B cell (primary cell): ENCODE results near the gene PTGES3L. TPM values are rescaled to one million over a fixed set of nuclear protein-coding genes. Genes with fewer than 3 reads are reported as not detected.
"Not testable (repeated sequence)": the region's sequence is repeated elsewhere in the genome, so short reads cannot be mapped to it uniquely, and the experiment has no call there.

Source experiments
- ATAC-seq: fragments of 200-7000 bp; cut with Tn5 transposase; one replicate; pipeline ENCODE4 v1.10.0; 2021; ENCODE audit warnings: low read depth, mild to moderate bottlenecking, moderate number of reproducible peaks, moderate library complexity
- CTCF ChIA-PET: fragments of 350-600 bp; sonication (Branson Sonifier 250); formaldehyde crosslinking; loops from one replicate; lab custom pipeline; 2021; ENCODE audit warnings: antibody characterized with exemption, inconsistent platforms; lab: Charles Lee
- POLR2A ChIA-PET: fragments of 350-600 bp; sonication (Branson Sonifier 250); formaldehyde crosslinking; loops from one replicate; lab custom pipeline; 2021; ENCODE audit warnings: antibody characterized with exemption; lab: Charles Lee
- DNase-seq: peaks from one replicate; pipeline ENCODE4 v3.0.0; 2013
- H2AFZ ChIP-seq: 2 replicates; pipeline ENCODE4 v1.6.1; 2012; ENCODE audit warnings: mild to moderate bottlenecking, low read depth, low read length; ENCODE audit not compliant: insufficient read depth, poor library complexity, severe bottlenecking
- H3K27ac ChIP-seq, 2 donors: 1 replicate in 1 of 2; 2 replicates in 1 of 2; pipeline ENCODE4 v1.5.1; 2012 to 2013; ENCODE audit warnings: low read length in 2 of 2, mild to moderate bottlenecking in 2 of 2, moderate library complexity in 1 of 2
- H3K27me3 ChIP-seq, 4 experiments: fragments of 200-600 bp in 1 of 4; sonication (generic) in 1 of 4; replicated peaks in 1 of 4; 1 replicate in 2 of 4; 2 replicates in 2 of 4; pipeline versions ENCODE4 v1.6.1 to v1.7.0; 2013 to 2016; ENCODE audit warnings: low read length in 3 of 4, mild to moderate bottlenecking in 2 of 4, mixed read lengths in 1 of 4, moderate library complexity in 1 of 4; ENCODE audit not compliant: insufficient read depth in 4 of 4, control insufficient read depth in 3 of 4; ENCODE audit errors: control extremely low read depth in 1 of 4
- H3K36me3 ChIP-seq, 2 experiments: replicated peaks in 1 of 2; 1 replicate in 1 of 2; 2 replicates in 1 of 2; pipeline versions ENCODE4 v1.6.1 to v1.7.1; 2013; ENCODE audit warnings: low read length in 1 of 2; ENCODE audit not compliant: insufficient read depth in 2 of 2, control insufficient read depth in 1 of 2; ENCODE audit errors: control extremely low read depth in 1 of 2, extremely low read depth in 1 of 2
- H3K4me1 ChIP-seq, 2 donors: fragments of 200-600 bp in 1 of 2; sonication (generic) in 1 of 2; 1 replicate in 1 of 2; 2 replicates in 1 of 2; pipeline versions ENCODE4 v1.5.1 to v1.6.1; 2013 to 2017; ENCODE audit warnings: low read length in 2 of 2; ENCODE audit not compliant: control insufficient read depth in 2 of 2, insufficient read depth in 2 of 2
- H3K4me2 ChIP-seq: replicated peaks from 2 replicates; pipeline ENCODE3; 2012; ENCODE audit warnings: mild to moderate bottlenecking, low read depth, low read length; ENCODE audit not compliant: poor library complexity, severe bottlenecking
- H3K4me3 ChIP-seq, 5 experiments: fragments of 200-600 bp in 1 of 5; sonication (generic) in 1 of 5; 1 replicate in 3 of 5; 2 replicates in 2 of 5; pipeline versions ENCODE4 v1.5.1 to v1.7.0; 2011 to 2016; ENCODE audit warnings: low read length in 4 of 5, mild to moderate bottlenecking in 4 of 5, low read depth in 2 of 5, control low read depth in 1 of 5, moderate library complexity in 1 of 5; ENCODE audit not compliant: insufficient read depth in 1 of 5; ENCODE audit errors: control extremely low read depth in 1 of 5, extremely low read depth in 1 of 5
- H3K79me2 ChIP-seq: fragments of 200-600 bp; sonication (generic); one replicate; pipeline ENCODE4 v1.6.0; 2016; ENCODE audit warnings: low read length; ENCODE audit not compliant: control insufficient read depth, insufficient read depth
- H3K9ac ChIP-seq: fragments of 200-600 bp; sonication (generic); 2 replicates; pipeline ENCODE4 v1.6.1; 2017; ENCODE audit warnings: mild to moderate bottlenecking, low read length, moderate library complexity
- H3K9me3 ChIP-seq, 3 donors: one replicate each; pipeline versions ENCODE4 v1.6.1 to v1.7.1; 2013; ENCODE audit warnings: low read length in 2 of 3; ENCODE audit not compliant: control insufficient read depth in 2 of 3, insufficient read depth in 1 of 3; ENCODE audit errors: control extremely low read depth in 1 of 3
- H4K20me1 ChIP-seq: 2 replicates; pipeline ENCODE4 v1.6.0; 2012; ENCODE audit warnings: mild to moderate bottlenecking, low read length; ENCODE audit not compliant: insufficient read depth, control insufficient read depth, poor library complexity, severe bottlenecking
- H3K27ac Mint-ChIP-seq: one replicate; pipeline ENCODE4 v1.8.0; 2021; ENCODE audit warnings: mixed read lengths
- H3K27me3 Mint-ChIP-seq: one replicate; pipeline ENCODE4 v1.8.0; 2021; ENCODE audit warnings: mixed read lengths
- H3K4me1 Mint-ChIP-seq: one replicate; pipeline ENCODE4 v1.8.0; 2021; ENCODE audit warnings: mixed read lengths
- H3K4me3 Mint-ChIP-seq: one replicate; pipeline ENCODE4 v1.8.0; 2021; ENCODE audit warnings: mixed read lengths
- H3K9me3 Mint-ChIP-seq: one replicate; pipeline ENCODE4 v1.8.0; 2022; ENCODE audit warnings: mixed read lengths; ENCODE audit not compliant: insufficient read depth
- EZH2 ChIP-seq: IDR thresholded peaks from 2 replicates; pipeline ENCODE4 v1.6.1; 2012; ENCODE audit warnings: borderline replicate concordance, low read depth, mild to moderate bottlenecking, moderate library complexity, low read length; ENCODE audit not compliant: insufficient read depth, poor library complexity, severe bottlenecking
- WGBS: methylation state at CpG from one replicate; pipeline ENCODE4 v1.1.5; 2013; ENCODE audit warnings: missing lambda C conversion rate; ENCODE audit not compliant: insufficient coverage; 5-methylcytosine and 5-hydroxymethylcytosine counted together
- intact Hi-C: fragments of 100-400 bp; cut with micrococcal nuclease; formaldehyde crosslinking; loops from one replicate; pipeline ENCODE4 v1.10.0; 2022
- polyA plus RNA-seq: library from polyadenylated mRNA; depleted of rRNA; stranded (reverse); fragments of >200 nt; gene quantifications from 2 replicates; pipeline ENCODE4 v1.2.3, GENCODE V29; 2012
- total RNA-seq, 2 donors: library from RNA; stranded (reverse); fragments of 120-200 nt in 1 of 2; gene quantifications; 1 replicate in 1 of 2; 2 replicates in 1 of 2; pipeline versions ENCODE4 v1.2.3 to v1.2.4, GENCODE V29; 2013 to 2022
- TF ChIP-seq, protein P1 (sequence below): fragments of 200-600 bp; IDR thresholded peaks from one replicate; pipeline ENCODE4 v1.8.0; 2022; ENCODE audit warnings: antibody characterized with exemption, mild to moderate bottlenecking

Gene PTGES3L
- total and polyA plus RNA-seq, 2 donors (not counting 1 experiment from before 2014, with no cell fraction given), result 0.94 to 1.0 TPM

DNA sequence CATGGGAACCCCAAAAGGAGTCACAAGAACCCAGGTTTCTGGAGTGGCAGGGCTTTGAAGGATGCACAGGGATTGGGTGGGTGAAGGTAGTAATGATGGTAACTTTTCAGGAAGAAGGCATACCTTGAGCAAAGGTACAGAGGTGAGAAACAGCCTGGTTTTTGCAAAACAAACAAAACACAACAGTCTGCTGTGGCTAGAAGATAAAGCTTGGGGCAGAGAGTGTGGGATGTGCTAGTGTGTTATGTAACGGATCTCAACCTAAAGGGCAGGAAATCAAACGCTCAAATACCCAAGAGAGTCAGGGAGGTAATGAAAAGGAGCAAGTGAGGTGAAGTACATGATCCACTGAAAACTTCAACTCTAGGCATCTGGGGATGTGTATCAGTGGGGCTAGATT is 4.6 kb downstream of the PTGES3L start:
- no peaks in the 10 kb centered on the region for H3K27me3 Mint-ChIP-seq
- Histone ChIP-seq H3K79me2 (peaks cover 8% of the 10 kb centered on the region), H3K4me2 (no peak overlapping the region), H3K36me3 (no peaks in the 10 kb centered on the region), H3K27ac (no peak overlapping the region), H3K9me3 (no peaks in the 10 kb centered on the region), H3K9ac (no peak overlapping the region), H3K27me3 (no peaks in the 10 kb centered on the region), H2AFZ (no peak overlapping the region), H3K4me3 (no peak overlapping the region), H4K20me1 (no peaks in the 10 kb centered on the region), H3K4me1 (peaks cover 8 to 13% of the 10 kb centered on the region in 2 donors)
- WGBS, result no CpG with 5 or more reads among the region's 2 CpGs
- DNase-seq, result no peak
- intact Hi-C loops, result no loop called here
- H3K4me3 Mint-ChIP-seq, result no peak overlapping the region
- ChIA-PET CTCF (no interaction called here), POLR2A (no interaction called here)
- no peak for ATAC-seq
- TF ChIP-seq, protein P1, sequence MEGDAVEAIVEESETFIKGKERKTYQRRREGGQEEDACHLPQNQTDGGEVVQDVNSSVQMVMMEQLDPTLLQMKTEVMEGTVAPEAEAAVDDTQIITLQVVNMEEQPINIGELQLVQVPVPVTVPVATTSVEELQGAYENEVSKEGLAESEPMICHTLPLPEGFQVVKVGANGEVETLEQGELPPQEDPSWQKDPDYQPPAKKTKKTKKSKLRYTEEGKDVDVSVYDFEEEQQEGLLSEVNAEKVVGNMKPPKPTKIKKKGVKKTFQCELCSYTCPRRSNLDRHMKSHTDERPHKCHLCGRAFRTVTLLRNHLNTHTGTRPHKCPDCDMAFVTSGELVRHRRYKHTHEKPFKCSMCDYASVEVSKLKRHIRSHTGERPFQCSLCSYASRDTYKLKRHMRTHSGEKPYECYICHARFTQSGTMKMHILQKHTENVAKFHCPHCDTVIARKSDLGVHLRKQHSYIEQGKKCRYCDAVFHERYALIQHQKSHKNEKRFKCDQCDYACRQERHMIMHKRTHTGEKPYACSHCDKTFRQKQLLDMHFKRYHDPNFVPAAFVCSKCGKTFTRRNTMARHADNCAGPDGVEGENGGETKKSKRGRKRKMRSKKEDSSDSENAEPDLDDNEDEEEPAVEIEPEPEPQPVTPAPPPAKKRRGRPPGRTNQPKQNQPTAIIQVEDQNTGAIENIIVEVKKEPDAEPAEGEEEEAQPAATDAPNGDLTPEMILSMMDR, result no peak
- no peak for TF ChIP-seq EZH2
- H3K9me3 Mint-ChIP-seq, result no peaks in the 10 kb centered on the region
- H3K27ac Mint-ChIP-seq, result no peak overlapping the region
- peaks cover 12% of the 10 kb centered on the region for H3K4me1 Mint-ChIP-seq

GRCh38 chr17:42973323-42973722 is 6.6 kb downstream of the PTGES3L start:
- not testable (repeated sequence) for H3K27me3 Mint-ChIP-seq, H2AFZ ChIP-seq

More at GRCh38 chr17:42973323-42973722, 6.6 kb downstream of the PTGES3L start:
- H3K27ac Mint-ChIP-seq, H3K4me1 Mint-ChIP-seq, POLR2A ChIA-PET, H3K4me3 ChIP-seq, H3K79me2 ChIP-seq, DNase-seq, intact Hi-C loops, H3K4me2 ChIP-seq, H3K36me3 ChIP-seq, H3K4me1 ChIP-seq, H3K4me3 Mint-ChIP-seq, H3K9ac ChIP-seq, H4K20me1 ChIP-seq, H3K27ac ChIP-seq, H3K27me3 ChIP-seq, H3K9me3 ChIP-seq, ATAC-seq, H3K9me3 Mint-ChIP-seq, CTCF ChIA-PET: not testable (repeated sequence)
- no CpG with 5 or more reads among the region's 18 CpGs for WGBS
